Osteocyte (in vitro differentiated cells): ENCODE measurements around the gene ACSL5. TPM values are rescaled to one million over a fixed set of nuclear protein-coding genes. Genes with fewer than 3 reads are reported as not detected.

ENCODE experiments used
- DNase-seq: peaks from one replicate; pipeline ENCODE4 v3.0.0; 2021; ENCODE audit warnings: mixed read lengths; ENCODE audit not compliant: unreplicated experiment; ENCODE audit errors: extremely low spot score
- H3K27ac Mint-ChIP-seq: one replicate; pipeline ENCODE4 v1.8.0; 2021; ENCODE audit warnings: mild to moderate bottlenecking, mixed read lengths; ENCODE audit not compliant: unreplicated experiment
- H3K27me3 Mint-ChIP-seq: one replicate; pipeline ENCODE4 v1.8.0; 2021; ENCODE audit warnings: mixed read lengths; ENCODE audit not compliant: unreplicated experiment
- H3K36me3 Mint-ChIP-seq: one replicate; pipeline ENCODE4 v1.8.0; 2021; ENCODE audit warnings: mixed read lengths; ENCODE audit not compliant: unreplicated experiment
- H3K4me1 Mint-ChIP-seq: one replicate; pipeline ENCODE4 v1.8.0; 2021; ENCODE audit warnings: mixed read lengths; ENCODE audit not compliant: unreplicated experiment
- H3K4me3 Mint-ChIP-seq: one replicate; pipeline ENCODE4 v1.8.0; 2021; ENCODE audit warnings: mild to moderate bottlenecking, moderate library complexity, mixed read lengths; ENCODE audit not compliant: unreplicated experiment
- H3K9me3 Mint-ChIP-seq: one replicate; pipeline ENCODE4 v1.8.0; 2021; ENCODE audit warnings: mixed read lengths; ENCODE audit not compliant: unreplicated experiment
- CTCF ChIP-seq: fragments of 200-600 bp; sonication (generic); IDR thresholded peaks from 2 replicates; pipeline ENCODE4 v1.5.0; 2021; ENCODE audit warnings: antibody characterized with exemption, mild to moderate bottlenecking, moderate library complexity
- total RNA-seq: library from RNA; stranded (reverse); gene quantifications from 2 replicates; pipeline ENCODE4 v1.2.1, GENCODE V29; 2021

ACSL5 gene
- total RNA-seq, 1 donor from 2014 or later: 0.46 TPM

DNA sequence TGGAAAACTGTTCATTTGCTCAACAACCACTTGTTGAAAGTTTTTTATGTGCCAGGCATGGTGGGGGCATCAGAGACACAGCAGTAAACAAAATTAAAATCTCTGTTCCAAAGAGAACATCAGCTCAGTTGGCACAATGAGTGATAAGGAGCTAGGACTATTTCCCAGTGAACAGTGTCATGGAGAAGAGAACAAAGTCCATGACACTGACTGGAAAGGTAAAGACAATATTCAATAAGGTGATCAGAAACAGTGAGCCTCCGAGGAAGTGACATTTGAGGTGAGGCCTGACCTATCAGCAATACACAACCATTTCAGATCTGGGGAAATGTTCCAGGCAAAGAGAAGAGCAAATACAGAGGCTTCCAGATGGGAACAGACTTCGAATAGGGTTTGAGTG is 14.6 kb downstream of the ACSL5 start:
- no peak for TF ChIP-seq CTCF
- no peak for DNase-seq
- Mint-ChIP-seq H3K36me3 (no peaks in the 10 kb centered on the region), H3K27me3 (peaks cover 28% of the 10 kb centered on the region), H3K4me3 (no peak overlapping the region), H3K4me1 (no peaks in the 10 kb centered on the region), H3K9me3 (no peaks in the 10 kb centered on the region), H3K27ac (no peak overlapping the region)

DNA sequence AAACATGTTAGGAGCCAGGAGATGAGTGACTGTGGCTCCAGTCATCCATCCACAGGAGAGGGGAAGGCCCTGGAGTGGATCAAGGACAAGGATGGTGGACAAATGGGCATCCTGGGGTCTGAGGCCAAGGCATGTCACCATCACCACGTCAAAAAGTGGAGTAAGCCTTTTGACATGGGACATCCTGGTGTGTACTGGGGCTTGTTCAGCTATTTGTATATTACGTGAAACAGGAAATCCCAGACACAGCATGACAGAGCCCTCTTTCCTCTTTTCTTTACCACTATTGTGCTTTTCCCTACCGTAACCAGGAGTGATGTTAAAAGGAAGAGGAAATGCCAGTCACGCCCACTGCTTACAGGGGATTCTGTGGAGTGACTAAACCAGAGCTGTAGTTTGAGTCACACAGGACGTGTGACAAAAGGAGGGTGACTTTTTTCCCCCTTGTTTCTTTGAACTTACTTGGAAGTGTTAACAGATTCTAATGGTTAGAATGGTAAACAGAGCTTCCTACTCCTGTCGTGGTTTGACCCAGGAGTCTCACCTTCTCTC is 15.4 kb downstream of the ACSL5 start:
- Mint-ChIP-seq H3K4me3 (no peak overlapping the region), H3K36me3 (no peaks in the 10 kb centered on the region), H3K9me3 (no peaks in the 10 kb centered on the region), H3K4me1 (no peaks in the 10 kb centered on the region), H3K27me3 (peaks cover 28% of the 10 kb centered on the region), H3K27ac (no peak overlapping the region)
- no peak for DNase-seq
- TF ChIP-seq CTCF: no peak

GRCh38 chr10:112390125-112390703 is 16.3 kb downstream of the ACSL5 start:
- no peaks in the 10 kb centered on the region for H3K36me3 Mint-ChIP-seq
- DNase-seq: no peak
- H3K4me1 Mint-ChIP-seq: no peaks in the 10 kb centered on the region
- no peak overlapping the region for H3K4me3 Mint-ChIP-seq
- peaks cover 20% of the 10 kb centered on the region for H3K27me3 Mint-ChIP-seq
- no peak for TF ChIP-seq CTCF
- no peaks in the 10 kb centered on the region for H3K9me3 Mint-ChIP-seq
- H3K27ac Mint-ChIP-seq: no peak overlapping the region

- Mint-ChIP-seq H3K36me3 (no peaks in the 10 kb centered on the region), H3K9me3 (no peaks in the 10 kb centered on the region), H3K4me1 (no peaks in the 10 kb centered on the region), H3K4me3 (no peak overlapping the region), H3K27ac (no peak overlapping the region), H3K27me3 (peaks cover 10% of the 10 kb centered on the region)
- no peak for TF ChIP-seq CTCF
- DNase-seq: no peak
These were observed 19.4 kb downstream of the ACSL5 start for GRCh38 chr10:112393341-112393740.

DNA sequence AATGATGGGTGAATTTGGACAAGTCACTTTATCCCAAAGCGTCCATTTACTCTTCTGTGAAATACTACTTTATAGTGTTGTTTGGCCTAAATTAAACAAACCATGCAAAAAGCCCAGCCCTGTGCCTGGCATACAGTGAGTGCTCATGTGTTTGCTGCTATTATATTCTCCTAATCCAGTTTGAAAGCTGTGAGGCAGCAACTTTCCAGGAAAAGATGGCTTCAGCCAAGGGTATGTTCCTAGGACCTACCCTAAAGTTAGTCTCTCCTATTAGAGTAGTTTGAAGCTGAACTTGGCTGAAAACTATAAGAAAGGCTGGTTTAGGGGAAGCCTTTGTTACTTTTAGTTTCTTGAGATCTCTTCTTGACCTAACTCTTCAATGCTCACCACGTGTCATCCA is 19.9 kb downstream of the ACSL5 start:
- no peak for DNase-seq
- TF ChIP-seq CTCF: no peak
- H3K9me3 Mint-ChIP-seq: no peaks in the 10 kb centered on the region
- peaks cover 10% of the 10 kb centered on the region for H3K27me3 Mint-ChIP-seq
- no peak overlapping the region for H3K4me3 Mint-ChIP-seq
- no peaks in the 10 kb centered on the region for H3K4me1 Mint-ChIP-seq
- H3K27ac Mint-ChIP-seq: no peak overlapping the region
- H3K36me3 Mint-ChIP-seq: no peaks in the 10 kb centered on the region
